Tibial artery (tissue), 4 donors: Measurements from ENCODE around the gene ZNF83.
"Not testable (repeated sequence)": the region's sequence is repeated elsewhere in the genome, so short reads cannot be mapped to it uniquely, and the experiment has no call there.

Experiments
- DNase-seq, 2 donors: peaks; one replicate each; pipeline ENCODE4 v3.0.0-alpha.2; 2019
- H3K27ac ChIP-seq, 2 donors: fragments of 200-600 bp; sonication (generic) in 1 of 2; 1 replicate in 1 of 2; 2 replicates in 1 of 2; pipeline ENCODE4 v1.5.1; 2018 to 2019; ENCODE audit warnings: mild to moderate bottlenecking in 1 of 2
- H3K27me3 ChIP-seq, 2 donors: fragments of 200-600 bp; sonication (generic) in 1 of 2; one replicate each; pipeline versions ENCODE4 v1.5.1 to v1.6.0; 2016 to 2019
- H3K36me3 ChIP-seq, 3 donors: fragments of 200-600 bp; sonication (generic) in 2 of 3; one replicate each; pipeline ENCODE4 v1.5.1; 2016 to 2019; ENCODE audit warnings: mild to moderate bottlenecking in 2 of 3
- H3K4me1 ChIP-seq, 4 donors: fragments of 200-600 bp; sonication (generic) in 2 of 4; 1 replicate in 3 of 4; 2 replicates in 1 of 4; pipeline ENCODE4 v1.5.1; 2016 to 2019
- H3K4me3 ChIP-seq, 2 donors: fragments of 200-600 bp; sonication (generic) in 1 of 2; 1 replicate in 1 of 2; 2 replicates in 1 of 2; pipeline ENCODE4 v1.5.1; 2018 to 2019; ENCODE audit warnings: mild to moderate bottlenecking in 2 of 2
- H3K9me3 ChIP-seq, 3 donors: fragments of 200-600 bp; sonication (generic) in 1 of 3; one replicate each; pipeline ENCODE4 v1.5.1; 2016 to 2019
- CTCF ChIP-seq, 2 experiments: fragments of 200-600 bp in 1 of 2; fragments of 450-650 bp in 1 of 2; IDR thresholded peaks; one replicate each; pipeline ENCODE4 v1.5.1; 2017 to 2019; ENCODE audit warnings: antibody characterized with exemption in 2 of 2, mild to moderate bottlenecking in 1 of 2, moderate library complexity in 1 of 2
- intact Hi-C: fragments of 100-400 bp; cut with DNase I; formaldehyde crosslinking; loops from one replicate; pipeline ENCODE4 v1.15.0; 2023; ENCODE audit warnings: low total_unique reads

ZNF83 gene

GRCh38 chr19:52637718-52638585, at the start of gene ZNF83:
ZNF83 (minus strand) TSS chr19:52638355.
- no peak for TF ChIP-seq CTCF (IDR thresholded peaks at IDR 0.05)
- intact Hi-C loops = loop anchor here (5.0 kb wide), 1 partner anchor 36 kb away; no protein-coding TSS in a partner anchor
- Histone ChIP-seq H3K9me3 (no peaks in the 10 kb centered on the region), H3K36me3 (peaks cover 9 to 12% (median 11%) of the 10 kb centered on the region in 3 donors), H3K4me1 (peaks cover 0 to 21% (median 9%) of the 10 kb centered on the region in 4 donors), H3K27me3 (no peaks in the 10 kb centered on the region), H3K4me3 (peak within 1 kb of the TSS; percentile 67 to 80), H3K27ac (peak within 1 kb of the TSS; percentile 85 to 93)
- DNase-seq = peak; percentile 98 to 99

DNA sequence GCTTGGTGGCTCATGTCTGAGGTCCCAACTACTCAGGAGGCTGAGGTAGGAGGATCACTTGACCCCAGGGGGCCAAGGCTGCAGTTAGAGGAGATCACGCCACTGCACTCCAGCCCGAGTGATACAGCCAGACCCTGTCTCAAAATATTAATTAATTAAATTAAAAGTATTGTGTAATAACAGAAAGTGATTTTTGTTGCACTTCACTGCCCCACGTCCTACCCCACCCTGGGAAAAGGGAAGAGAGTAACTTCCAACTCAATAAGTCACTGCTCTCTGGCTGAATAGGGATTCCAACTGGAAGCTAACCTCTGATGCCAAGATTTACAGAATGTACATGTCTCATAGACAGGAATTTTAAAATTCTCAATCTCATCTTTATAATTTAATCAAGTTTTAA, 49.5 kb upstream of the ZNF83 start:
- Histone ChIP-seq H3K9me3 (no peaks in the 10 kb centered on the region), H3K27ac (peak overlapping the region in 1 of 2 donors; percentile 92), H3K27me3 (no peaks in the 10 kb centered on the region), H3K4me1 (peaks cover 0 to 34% (median 17%) of the 10 kb centered on the region in 4 donors), H3K36me3 (peaks cover 0 to 13% (median 4%) of the 10 kb centered on the region in 3 donors), H3K4me3 (no peak overlapping the region)
- intact Hi-C loops = no loop called here
- DNase-seq = no peak
- no peak for TF ChIP-seq CTCF (IDR thresholded peaks at IDR 0.05)

- Histone ChIP-seq H3K27me3 (no peaks in the 10 kb centered on the region), H3K4me3 (no peak overlapping the region), H3K36me3 (peaks cover 0 to 15% (median 4%) of the 10 kb centered on the region in 3 donors), H3K27ac (no peak overlapping the region), H3K4me1 (peaks cover 0 to 34% (median 14%) of the 10 kb centered on the region in 4 donors), H3K9me3 (no peaks in the 10 kb centered on the region)
- DNase-seq = no peak
- intact Hi-C loops = no loop called here
- TF ChIP-seq CTCF (IDR thresholded peaks at IDR 0.05) = no peak
These were observed 47.7 kb upstream of the ZNF83 start for GRCh38 chr19:52685811-52686210.

GRCh38 chr19:52681216-52681615, 43.1 kb upstream of the ZNF83 start:
- peaks cover 0 to 11% (median 3%) of the 10 kb centered on the region in 4 donors for H3K4me1 ChIP-seq
- DNase-seq, H3K9me3 ChIP-seq, H3K27ac ChIP-seq, H3K4me3 ChIP-seq, intact Hi-C loops, H3K27me3 ChIP-seq: not testable (repeated sequence)
- H3K36me3 ChIP-seq = peaks cover 0 to 15% (median 4%) of the 10 kb centered on the region in 3 donors

- peaks cover 0 to 15% (median 9%) of the 10 kb centered on the region in 3 donors for H3K36me3 ChIP-seq
- H3K9me3 ChIP-seq = no peaks in the 10 kb centered on the region
- H3K27ac ChIP-seq = no peak overlapping the region
- no peak for TF ChIP-seq CTCF (IDR thresholded peaks at IDR 0.05)
- no peaks in the 10 kb centered on the region for H3K27me3 ChIP-seq
- peaks cover 0 to 7% (median 0%) of the 10 kb centered on the region in 4 donors for H3K4me1 ChIP-seq
- intact Hi-C loops = no loop called here
- no peak for DNase-seq
- no peak overlapping the region for H3K4me3 ChIP-seq
These were observed 41.4 kb upstream of the ZNF83 start for GRCh38 chr19:52679598-52679997.

DNA sequence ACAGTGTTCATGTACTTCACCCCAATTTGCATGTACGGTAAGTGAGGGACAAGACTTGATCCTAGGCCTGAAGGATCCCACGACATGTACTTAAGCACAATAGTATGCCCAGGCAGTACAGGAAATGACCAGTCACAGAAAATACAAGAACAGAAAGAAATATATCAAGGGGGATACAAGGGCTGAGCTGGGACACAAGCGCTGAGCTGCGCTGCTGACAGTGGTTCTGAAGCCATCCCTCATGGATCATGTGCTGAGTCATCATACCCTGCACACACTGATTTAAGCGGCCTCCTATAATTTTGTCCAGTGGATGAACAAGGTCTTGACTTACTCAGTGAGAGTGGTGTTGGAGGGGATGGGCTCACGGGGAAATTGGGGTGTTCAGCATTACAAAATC, 37.1 kb upstream of the ZNF83 start:
- intact Hi-C loops, H3K4me1 ChIP-seq, H3K36me3 ChIP-seq, H3K27ac ChIP-seq, H3K27me3 ChIP-seq, H3K4me3 ChIP-seq, H3K9me3 ChIP-seq, DNase-seq: not testable (repeated sequence)
